Gastroesophageal sphincter (tissue), 3 donors: ENCODE data around the gene ETV3L.

Experiments
- CTCF ChIP-seq, 4 experiments: fragments of 200-600 bp in 2 of 4; fragments of 450-650 bp in 2 of 4; sonication (generic) in 1 of 4; IDR thresholded peaks; one replicate each; pipeline ENCODE4 v1.5.1; 2017 to 2019; ENCODE audit warnings: antibody characterized with exemption in 4 of 4, mild to moderate bottlenecking in 2 of 4, moderate library complexity in 2 of 4
- EP300 ChIP-seq: sonication (generic); formaldehyde crosslinking; IDR thresholded peaks from one replicate; pipeline ENCODE4 v1.6.1; 2017; ENCODE audit warnings: antibody characterized with exemption, mild to moderate bottlenecking
- POLR2A ChIP-seq, 2 donors: fragments of 450-650 bp; IDR thresholded peaks; one replicate each; pipeline ENCODE4 v1.6.1; 2017; ENCODE audit warnings: antibody characterized with exemption in 2 of 2, mild to moderate bottlenecking in 2 of 2, moderate library complexity in 1 of 2
- POLR2AphosphoS5 ChIP-seq: sonication (generic); formaldehyde crosslinking; IDR thresholded peaks from one replicate; pipeline ENCODE4 v1.6.1; 2017; ENCODE audit warnings: antibody characterized with exemption

GRCh38 chr1:157092831-157093230 is 6.8 kb downstream of the ETV3L start:
- TF ChIP-seq POLR2A (IDR thresholded peaks at IDR 0.05) (no peak), CTCF (IDR thresholded peaks at IDR 0.05) (no peak), EP300 (no peak), POLR2AphosphoS5 (no peak)
